Lower leg skin (tissue), 4 donors: ENCODE results near the gene FAM24B. TPM values are rescaled to one million over a fixed set of nuclear protein-coding genes. Genes with fewer than 3 reads are reported as not detected.

Experiments used
- DNase-seq, 2 donors: peaks; one replicate each; pipeline ENCODE4 v3.0.0-alpha.2; 2019; ENCODE audit warnings: low spot score in 2 of 2
- H3K4me3 ChIP-seq: fragments of 200-600 bp; sonication (generic); 2 replicates; pipeline ENCODE4 v1.5.1; 2017; ENCODE audit warnings: mild to moderate bottlenecking, low read depth; ENCODE audit not compliant: poor library complexity, severe bottlenecking
- CTCF ChIP-seq, 3 donors: fragments of 450-650 bp; IDR thresholded peaks; one replicate each; pipeline ENCODE4 v1.5.1; 2016; ENCODE audit warnings: antibody characterized with exemption in 3 of 3, mild to moderate bottlenecking in 3 of 3, moderate library complexity in 2 of 3
- POLR2A ChIP-seq, 2 donors: fragments of 450-650 bp; IDR thresholded peaks; one replicate each; pipeline ENCODE4 v1.6.1; 2016 to 2017; ENCODE audit warnings: antibody characterized with exemption in 2 of 2, mild to moderate bottlenecking in 1 of 2, moderate library complexity in 1 of 2
- WGBS, 2 donors: methylation state at CpG; one replicate each; pipeline ENCODE4 v1.1.5; 2018; 5-methylcytosine and 5-hydroxymethylcytosine counted together
- intact Hi-C: fragments of 100-400 bp; cut with DNase I; formaldehyde crosslinking; loops from one replicate; pipeline ENCODE4 v1.15.0; 2023; ENCODE audit warnings: low total_unique reads
- total RNA-seq, 4 donors: library from RNA; depleted of rRNA; stranded (reverse); fragments of >200 nt; gene quantifications; one replicate each; pipeline ENCODE4 v1.1.0, GENCODE V29; 2016

Gene FAM24B
- total RNA-seq, 4 donors from 2014 or later, result 1.4 to 5.3 (median 4.0) TPM

GRCh38 chr10:122838880-122839279, 40.5 kb downstream of the FAM24B start:
- WGBS, 2 donors, result 67 to 74% methylated on average over 4 of the region's 4 CpGs
- intact Hi-C loops, result no loop called here
- no peak for DNase-seq
- no peak overlapping the region for H3K4me3 ChIP-seq
- TF ChIP-seq POLR2A (IDR thresholded peaks at IDR 0.05) (no peak), CTCF (IDR thresholded peaks at IDR 0.05) (no peak)

- WGBS, 2 donors, result 91 to 92% methylated on average over 2 of the region's 2 CpGs
- TF ChIP-seq POLR2A (IDR thresholded peaks at IDR 0.05) (no peak), CTCF (IDR thresholded peaks at IDR 0.05) (no peak)
- intact Hi-C loops, result no loop called here
Measured at GRCh38 chr10:122835908-122836307, 43.5 kb downstream of the FAM24B start.

GRCh38 chr10:122830965-122831353, 48.4 kb downstream of the FAM24B start:
- TF ChIP-seq POLR2A (IDR thresholded peaks at IDR 0.05) (no peak), CTCF (IDR thresholded peaks at IDR 0.05) (no peak)
- intact Hi-C loops, result no loop called here
- WGBS, 2 donors, result 52% methylated on average over 1 of the region's 1 CpG
- no peak for DNase-seq
- H3K4me3 ChIP-seq, result no peak overlapping the region

More at GRCh38 chr10:122835908-122836307, 43.5 kb downstream of the FAM24B start:
- H3K4me3 ChIP-seq, result no peak overlapping the region
- DNase-seq, result no peak

- intact Hi-C loops, result no loop called here
- H3K4me3 ChIP-seq, result no peak overlapping the region
- DNase-seq, result no peak
- TF ChIP-seq CTCF (IDR thresholded peaks at IDR 0.05), result no peak
- no peak for TF ChIP-seq POLR2A (IDR thresholded peaks at IDR 0.05)
- WGBS, 2 donors, result 78 to 91% methylated on average over 7 of the region's 7 CpGs
Measured at GRCh38 chr10:122830273-122830964, 49.0 kb downstream of the FAM24B start.

- no peak for TF ChIP-seq CTCF (IDR thresholded peaks at IDR 0.05)
- TF ChIP-seq POLR2A (IDR thresholded peaks at IDR 0.05), result no peak
- DNase-seq, result no peak
- WGBS, 2 donors, result 69 to 77% methylated on average over 6 to 8 of the region's 8 CpGs
Measured at GRCh38 chr10:122829454-122829853, 49.9 kb downstream of the FAM24B start.

More at GRCh38 chr10:122829454-122829853, 49.9 kb downstream of the FAM24B start:
- intact Hi-C loops, result no loop called here
- H3K4me3 ChIP-seq, result no peak overlapping the region
